ENCODE measurements around the gene NAV2.

NAV2 gene

GRCh38 chr11:20008190-20008870, 295.7 kb downstream of the NAV2 start:
- in situ Hi-C loops (cut with MboI; ENCODE audit: low pct_unique_long_range_greater_than_20kb, low sequenced_read_pairs, unreplicated experiment), result no loop called here
- no peak for DNase-seq (ENCODE audit: low spot score)
- no peak for TF ChIP-seq CTCF (IDR thresholded peaks at IDR 0.05; ENCODE audit: extremely low read depth, insufficient read depth, missing control alignments)

- in situ Hi-C loops (cut with MboI; ENCODE audit: low pct_unique_long_range_greater_than_20kb, low sequenced_read_pairs, unreplicated experiment), result no loop called here
- no peak for TF ChIP-seq CTCF (IDR thresholded peaks at IDR 0.05; ENCODE audit: extremely low read depth, insufficient read depth, missing control alignments)
- DNase-seq (ENCODE audit: low spot score), result no peak
Measured at GRCh38 chr11:20008871-20009644, 296.4 kb downstream of the NAV2 start.

GRCh38 chr11:20010156-20010850, 297.7 kb downstream of the NAV2 start:
- TF ChIP-seq CTCF (IDR thresholded peaks at IDR 0.05; ENCODE audit: extremely low read depth, insufficient read depth, missing control alignments), result no peak
- in situ Hi-C loops (cut with MboI; ENCODE audit: low pct_unique_long_range_greater_than_20kb, low sequenced_read_pairs, unreplicated experiment), result no loop called here
- no peak for DNase-seq (ENCODE audit: low spot score)

- TF ChIP-seq CTCF (IDR thresholded peaks at IDR 0.05; ENCODE audit: extremely low read depth, insufficient read depth, missing control alignments), result no peak
- in situ Hi-C loops (cut with MboI; ENCODE audit: low pct_unique_long_range_greater_than_20kb, low sequenced_read_pairs, unreplicated experiment), result no loop called here
- DNase-seq (ENCODE audit: low spot score), result no peak
Measured at GRCh38 chr11:20010851-20011225, 298.2 kb downstream of the NAV2 start.

DNA sequence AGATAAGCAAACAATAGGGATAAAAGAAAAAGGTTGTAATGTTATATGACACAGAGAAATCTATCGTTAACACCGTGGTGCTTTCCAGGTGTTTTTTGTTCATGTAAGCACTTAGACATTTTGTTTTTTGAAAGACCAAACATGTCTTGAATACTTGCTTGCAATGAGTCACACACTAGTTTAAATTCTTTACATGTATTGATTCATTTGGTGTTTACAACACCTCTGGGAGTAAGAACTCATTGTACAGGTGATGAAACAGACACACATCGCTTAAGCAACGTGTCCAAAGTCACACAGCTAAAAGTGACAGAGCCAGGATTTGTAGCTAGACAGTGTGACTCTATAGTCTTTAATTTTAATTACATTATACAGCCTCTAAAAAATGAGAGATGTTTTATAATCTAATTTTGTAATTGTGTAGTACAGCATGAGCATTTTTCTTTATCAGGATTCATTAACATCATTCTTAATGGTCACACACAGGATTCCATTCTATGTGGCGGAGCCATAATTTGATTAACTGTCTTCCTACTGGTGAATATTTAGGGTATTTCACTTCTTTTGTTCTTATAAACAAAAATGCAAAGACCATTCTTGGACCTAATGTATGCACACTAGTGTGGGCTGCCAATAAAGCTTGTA, 298.8 kb downstream of the NAV2 start:
- in situ Hi-C loops (cut with MboI; ENCODE audit: low pct_unique_long_range_greater_than_20kb, low sequenced_read_pairs, unreplicated experiment), result no loop called here
- no peak for DNase-seq (ENCODE audit: low spot score)
- no peak for TF ChIP-seq CTCF (IDR thresholded peaks at IDR 0.05; ENCODE audit: extremely low read depth, insufficient read depth, missing control alignments)

- no peak for TF ChIP-seq CTCF (IDR thresholded peaks at IDR 0.05; ENCODE audit: extremely low read depth, insufficient read depth, missing control alignments)
- DNase-seq (ENCODE audit: low spot score), result no peak
- in situ Hi-C loops (cut with MboI; ENCODE audit: low pct_unique_long_range_greater_than_20kb, low sequenced_read_pairs, unreplicated experiment), result no loop called here
Measured at GRCh38 chr11:20013346-20014066, 300.9 kb downstream of the NAV2 start.

All from GM13977 (cell line).